ENCODE data around the gene KDM5A.

- TF ChIP-seq, protein P1, sequence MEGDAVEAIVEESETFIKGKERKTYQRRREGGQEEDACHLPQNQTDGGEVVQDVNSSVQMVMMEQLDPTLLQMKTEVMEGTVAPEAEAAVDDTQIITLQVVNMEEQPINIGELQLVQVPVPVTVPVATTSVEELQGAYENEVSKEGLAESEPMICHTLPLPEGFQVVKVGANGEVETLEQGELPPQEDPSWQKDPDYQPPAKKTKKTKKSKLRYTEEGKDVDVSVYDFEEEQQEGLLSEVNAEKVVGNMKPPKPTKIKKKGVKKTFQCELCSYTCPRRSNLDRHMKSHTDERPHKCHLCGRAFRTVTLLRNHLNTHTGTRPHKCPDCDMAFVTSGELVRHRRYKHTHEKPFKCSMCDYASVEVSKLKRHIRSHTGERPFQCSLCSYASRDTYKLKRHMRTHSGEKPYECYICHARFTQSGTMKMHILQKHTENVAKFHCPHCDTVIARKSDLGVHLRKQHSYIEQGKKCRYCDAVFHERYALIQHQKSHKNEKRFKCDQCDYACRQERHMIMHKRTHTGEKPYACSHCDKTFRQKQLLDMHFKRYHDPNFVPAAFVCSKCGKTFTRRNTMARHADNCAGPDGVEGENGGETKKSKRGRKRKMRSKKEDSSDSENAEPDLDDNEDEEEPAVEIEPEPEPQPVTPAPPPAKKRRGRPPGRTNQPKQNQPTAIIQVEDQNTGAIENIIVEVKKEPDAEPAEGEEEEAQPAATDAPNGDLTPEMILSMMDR (IDR thresholded peaks at IDR 0.05; ENCODE audit: insufficient read depth, low read length, poor library complexity, severe bottlenecking) = no peak
- TF ChIP-seq EZH2phosphoT487 (conservative IDR thresholded peaks at IDR 0.05; ENCODE audit: low read length) = no peak
These were observed 141.8 kb downstream of the KDM5A start for GRCh38 chr12:247271-247670.

Measured in SU-DHL-6 (cell line).